Effector CD8-positive, alpha-beta T cell (primary cell): ENCODE measurements around the gene CTIF.

Experiments
- DNase-seq: peaks from one replicate; lab custom pipeline; 2025; lab: John Stamatoyannopoulos, UW

CTIF gene

GRCh38 chr18:48901145-48902022 lies 362.6 kb downstream of the CTIF start:
- no peak for DNase-seq

GRCh38 chr18:48902023-48902855 lies 363.4 kb downstream of the CTIF start:
- DNase-seq = no peak

GRCh38 chr18:48902856-48903601 lies 364.2 kb downstream of the CTIF start:
- DNase-seq = no peak

- no peak for DNase-seq
Observed at GRCh38 chr18:48904091-48904490, 365.3 kb downstream of the CTIF start.

GRCh38 chr18:48904847-48905394 lies 366.1 kb downstream of the CTIF start:
- no peak for DNase-seq

- no peak for DNase-seq
Observed at GRCh38 chr18:48905513-48905912, 366.7 kb downstream of the CTIF start.

GRCh38 chr18:48908916-48909315 lies 370.1 kb downstream of the CTIF start:
- DNase-seq = no peak

GRCh38 chr18:48909721-48910120 lies 370.9 kb downstream of the CTIF start:
- DNase-seq = no peak

- no peak for DNase-seq
Observed at GRCh38 chr18:48910972-48911545, 372.2 kb downstream of the CTIF start.
